Left ventricle myocardium superior (tissue), 1 donor: ENCODE results near the gene PTGDS. TPM values are rescaled to one million over a fixed set of nuclear protein-coding genes. Genes with fewer than 3 reads are reported as not detected.

ENCODE experiments used
- ATAC-seq: fragments of 200-7000 bp; cut with Tn5 transposase; one replicate; pipeline ENCODE4 v1.9.1; 2020; ENCODE audit warnings: mild to moderate bottlenecking, moderate library complexity
- DNase-seq: peaks from one replicate; pipeline ENCODE4 v3.0.0-alpha.2; 2020
- intact Hi-C: fragments of 100-400 bp; cut with micrococcal nuclease; formaldehyde crosslinking; loops from one replicate; pipeline ENCODE4 v1.11.0; 2022
- total RNA-seq: library from RNA; stranded (reverse); fragmentation: NEBNext Ultra II Directional; extraction: Animal tissue kit (Norgen Biotek cat#: 25700); gene quantifications from one replicate; pipeline ENCODE4 v1.2.1, GENCODE V29; 2021
- donor health status: DM: no; HTN: yes; CAD: no; lungs with severe emphysema.

The PTGDS gene
- total RNA-seq, 1 donor from 2014 or later = 5,424 TPM

DNA sequence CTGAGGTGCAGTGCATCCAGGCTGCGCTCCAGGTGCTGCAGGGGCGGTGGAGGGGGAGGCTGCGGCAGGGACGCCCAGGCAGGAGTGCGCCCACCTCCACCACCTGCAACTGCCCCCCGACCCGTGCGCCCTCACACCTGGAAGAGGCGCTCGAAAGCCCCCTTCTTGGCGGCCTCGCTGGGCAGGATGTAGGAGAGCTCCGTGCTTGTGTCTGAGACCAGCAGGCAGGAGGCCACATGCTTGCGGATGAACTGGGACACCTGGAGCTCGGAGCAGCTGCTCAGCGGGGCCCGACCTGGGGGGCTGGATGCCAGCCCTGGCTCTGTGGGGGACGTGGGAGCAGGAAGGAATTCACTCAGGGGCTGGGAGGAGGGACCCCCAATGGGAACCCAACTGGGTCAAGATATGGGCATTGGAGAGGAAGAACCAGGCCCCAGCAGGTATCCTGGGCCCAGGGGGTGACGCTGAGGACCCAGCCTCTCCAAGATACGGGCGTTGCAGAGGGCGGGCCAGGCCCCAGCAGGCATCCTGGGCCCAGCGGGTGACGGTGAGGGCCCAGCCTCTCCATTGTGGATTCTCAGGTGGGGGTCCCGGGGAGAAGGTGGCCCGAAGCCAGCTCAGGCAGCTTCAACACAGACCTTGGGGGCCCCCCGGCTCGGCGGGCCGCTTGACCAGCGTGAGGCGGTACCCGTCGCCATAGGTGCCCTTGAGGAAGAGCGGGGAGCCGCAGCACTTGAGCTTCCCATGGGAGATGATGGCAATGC is 37.7 kb downstream of the PTGDS start:
- intact Hi-C loops = no loop called here
- no peak for ATAC-seq
- DNase-seq = no peak

- ATAC-seq = no peak
These were observed 38.2 kb downstream of the PTGDS start for GRCh38 chr9:137015540-137015930.

DNA sequence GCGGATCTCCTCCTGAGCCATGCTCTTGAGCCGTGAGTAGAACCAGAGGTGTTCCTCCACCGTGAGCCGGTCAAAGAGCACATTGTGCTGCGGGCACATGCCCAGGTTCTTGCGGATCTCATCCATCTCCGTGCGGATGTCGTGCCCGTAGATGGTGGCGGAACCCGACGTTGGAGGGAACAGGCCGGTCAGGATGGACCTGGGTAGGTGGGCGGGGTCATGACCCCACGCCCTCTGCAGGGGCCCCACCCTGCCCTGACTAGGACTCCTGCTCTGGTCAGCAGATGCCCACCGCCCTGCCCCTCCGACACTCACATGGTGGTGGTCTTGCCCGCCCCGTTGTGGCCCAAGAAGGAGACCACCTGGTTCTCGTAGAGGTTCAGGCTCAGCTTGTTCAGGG is 38.7 kb downstream of the PTGDS start:
- no peak for ATAC-seq
- no peak for DNase-seq
- intact Hi-C loops = no loop called here

More at GRCh38 chr9:137015540-137015930, 38.2 kb downstream of the PTGDS start:
- intact Hi-C loops = no loop called here
- DNase-seq = no peak

- intact Hi-C loops = no loop called here
- no peak for DNase-seq
These were observed 39.1 kb downstream of the PTGDS start for GRCh38 chr9:137016436-137016835.

GRCh38 chr9:137017071-137017470 is 39.8 kb downstream of the PTGDS start:
- intact Hi-C loops = no loop called here
- DNase-seq (no peak), ATAC-seq (no peak)

More at GRCh38 chr9:137016436-137016835, 39.1 kb downstream of the PTGDS start:
- no peak for ATAC-seq

DNA sequence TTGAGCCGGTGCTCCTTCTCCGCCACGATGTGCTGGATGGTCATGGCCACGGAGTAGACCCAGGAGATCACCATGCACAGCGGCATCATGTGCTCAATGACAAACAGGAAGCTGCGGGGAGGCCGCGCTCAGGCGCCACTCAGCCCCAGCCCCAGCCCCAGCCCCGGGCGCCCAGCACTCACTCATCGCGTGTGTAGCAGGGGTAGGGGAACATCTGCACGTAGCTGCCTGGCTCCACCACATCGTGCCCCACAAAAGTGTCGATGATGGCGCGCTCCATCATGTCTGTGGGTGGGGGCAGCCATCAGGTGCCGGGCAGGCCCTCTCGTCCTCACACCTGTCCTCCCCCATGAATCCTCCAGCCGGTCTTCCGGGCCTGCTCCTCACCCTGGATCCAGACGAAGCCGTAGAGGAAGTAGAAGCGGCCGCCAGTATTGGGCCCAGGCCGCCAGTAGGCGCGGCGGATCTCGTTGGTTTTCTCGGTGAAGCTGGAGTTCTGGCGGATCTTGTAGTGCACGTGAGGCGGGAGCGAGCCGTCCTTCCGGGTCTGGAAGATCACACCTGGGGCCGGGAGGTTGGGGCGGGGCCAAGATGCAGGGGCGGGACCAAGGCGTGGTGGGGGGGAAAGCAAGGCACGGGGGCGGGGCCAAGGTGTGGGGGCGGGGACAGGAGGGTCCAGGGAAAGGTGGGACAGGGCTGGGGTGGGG is 40.6 kb downstream of the PTGDS start:
- ATAC-seq (no peak), DNase-seq (no peak)
- intact Hi-C loops = no loop called here

GRCh38 chr9:137018761-137019559 is 41.7 kb downstream of the PTGDS start:
- DNase-seq (no peak), ATAC-seq (no peak)
- intact Hi-C loops = no loop called here

GRCh38 chr9:137019891-137020683 is 42.8 kb downstream of the PTGDS start:
- intact Hi-C loops = no loop called here
- ATAC-seq = no peak
- DNase-seq = no peak

GRCh38 chr9:137020771-137021567 is 43.7 kb downstream of the PTGDS start:
- intact Hi-C loops = no loop called here
- ATAC-seq = no peak

DNA sequence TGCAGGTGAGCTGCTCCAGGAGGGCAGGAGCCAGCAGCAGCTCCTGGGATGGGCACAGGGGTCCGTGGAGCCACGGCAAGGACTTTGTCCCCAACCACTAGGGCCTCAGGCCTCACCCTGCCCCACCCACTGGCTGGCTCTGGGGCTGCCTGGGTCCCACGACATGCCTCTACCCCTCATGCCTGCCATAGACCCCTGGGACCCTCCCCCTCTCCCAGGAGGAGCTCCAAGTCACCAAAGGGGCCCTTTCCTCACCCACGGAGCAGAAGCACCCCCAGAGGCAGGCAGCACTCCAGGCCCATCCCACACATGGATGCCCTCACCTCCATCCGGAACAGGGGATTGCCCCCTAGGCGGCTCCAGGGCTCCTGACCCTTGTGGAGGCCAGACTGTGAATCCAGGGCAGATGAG is 44.3 kb downstream of the PTGDS start:
- intact Hi-C loops = no loop called here
- no peak for ATAC-seq
- DNase-seq = no peak

More at GRCh38 chr9:137020771-137021567, 43.7 kb downstream of the PTGDS start:
- DNase-seq = no peak

DNA sequence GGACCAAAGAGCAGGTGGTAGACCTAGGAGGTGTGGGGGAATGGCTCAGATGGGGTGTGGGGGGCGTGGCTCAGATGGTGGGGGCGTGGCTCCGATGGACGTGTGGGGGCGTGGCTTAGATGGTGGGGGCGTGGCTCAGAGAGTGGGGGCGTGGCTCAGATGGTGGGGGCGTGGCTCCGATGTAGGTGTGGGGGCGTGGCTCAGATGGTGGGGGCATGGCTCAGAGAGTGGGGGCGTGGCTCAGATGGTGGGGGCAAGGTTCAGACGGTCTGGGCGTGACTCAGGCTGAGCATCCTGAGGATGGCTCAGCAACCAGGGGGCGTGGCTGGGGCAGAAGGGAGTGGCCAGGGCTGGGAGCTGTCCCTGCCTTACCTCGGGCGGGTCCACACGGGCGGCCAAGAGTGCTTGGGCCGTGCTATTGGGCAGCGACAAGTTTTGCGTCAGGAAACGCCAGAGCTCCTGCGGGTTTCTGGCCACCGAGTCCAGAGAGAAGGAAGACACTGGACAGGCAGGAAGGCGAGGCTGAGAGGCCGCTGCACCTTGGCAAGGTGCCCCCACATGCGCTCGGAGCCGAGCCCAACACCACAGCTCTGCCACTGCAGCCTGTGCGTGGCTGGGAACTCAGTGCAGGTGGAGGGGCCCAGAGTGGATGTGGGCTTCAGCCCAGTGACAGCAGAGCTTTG is 44.8 kb downstream of the PTGDS start:
- ATAC-seq = peak; percentile 16
- intact Hi-C loops = no loop called here
- DNase-seq = peak; percentile 58

GRCh38 chr9:137022662-137023008 is 45.3 kb downstream of the PTGDS start:
- no peak for ATAC-seq
- intact Hi-C loops = no loop called here
- DNase-seq = no peak

- intact Hi-C loops = no loop called here
- DNase-seq (no peak), ATAC-seq (no peak)
These were observed 45.9 kb downstream of the PTGDS start for GRCh38 chr9:137023157-137023556.

GRCh38 chr9:137023583-137023991 is 46.3 kb downstream of the PTGDS start:
- intact Hi-C loops = no loop called here
- ATAC-seq (no peak), DNase-seq (no peak)

DNA sequence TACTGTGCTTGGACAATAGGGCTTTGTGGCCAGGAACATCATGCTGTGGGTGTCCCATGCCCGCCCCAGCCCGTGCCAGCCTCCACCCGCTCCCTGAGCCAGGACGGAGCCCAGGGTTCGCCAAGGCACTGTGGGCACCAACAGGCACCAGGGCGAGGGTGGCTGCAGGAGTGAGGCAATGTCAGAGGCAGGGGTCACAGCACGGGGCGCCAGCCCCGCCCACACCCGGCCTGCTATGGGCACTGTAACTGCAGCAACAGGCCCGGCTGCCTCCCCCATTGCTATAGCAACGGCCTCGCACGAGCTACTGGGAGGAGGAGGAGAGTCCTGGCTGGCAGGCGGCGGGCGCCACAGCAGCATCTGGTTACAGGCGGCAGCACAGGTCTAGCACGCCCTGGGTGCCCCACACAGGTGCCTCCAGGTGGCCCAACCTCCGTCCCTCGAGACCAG is 48.2 kb downstream of the PTGDS start:
- DNase-seq (no peak), ATAC-seq (no peak)
- intact Hi-C loops = no loop called here

- DNase-seq (no peak), ATAC-seq (no peak)
- intact Hi-C loops = no loop called here
These were observed 49.1 kb downstream of the PTGDS start for GRCh38 chr9:137026384-137026783.

DNA sequence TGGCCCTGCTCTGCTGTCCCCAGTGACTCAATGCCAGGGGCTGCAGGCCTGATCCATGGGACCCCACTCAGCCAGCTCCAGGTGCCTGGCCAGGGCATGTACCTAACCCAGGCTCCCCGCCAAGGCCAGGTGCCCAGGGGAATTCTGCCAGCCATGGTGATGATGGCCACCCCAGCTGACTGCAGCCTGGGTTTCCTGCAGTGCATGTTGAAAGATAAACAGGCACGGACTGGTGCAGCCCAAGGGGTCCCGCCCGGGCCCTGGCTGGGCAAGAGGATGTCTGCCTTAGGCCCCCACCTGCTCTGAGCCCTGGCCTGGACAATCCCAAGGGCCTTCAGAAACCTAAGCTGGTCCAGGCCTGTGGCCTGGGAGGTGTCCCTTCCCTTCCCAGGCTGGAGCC is 49.5 kb downstream of the PTGDS start:
- intact Hi-C loops = no loop called here
- DNase-seq = no peak
- ATAC-seq = no peak
